ENCODE measurements around the gene COMP. TPM values are rescaled to one million over a fixed set of nuclear protein-coding genes. Genes with fewer than 3 reads are reported as not detected.
"Not testable (repeated sequence)": the region's sequence is repeated elsewhere in the genome, so short reads cannot be mapped to it uniquely, and the experiment has no call there.

Gene COMP
- 0.30 and 0.66 TPM in 2 replicates for total RNA-seq (2014; rRNA removed; shearing (Covaris generic); ENCODE audit: low replicate concordance)

DNA sequence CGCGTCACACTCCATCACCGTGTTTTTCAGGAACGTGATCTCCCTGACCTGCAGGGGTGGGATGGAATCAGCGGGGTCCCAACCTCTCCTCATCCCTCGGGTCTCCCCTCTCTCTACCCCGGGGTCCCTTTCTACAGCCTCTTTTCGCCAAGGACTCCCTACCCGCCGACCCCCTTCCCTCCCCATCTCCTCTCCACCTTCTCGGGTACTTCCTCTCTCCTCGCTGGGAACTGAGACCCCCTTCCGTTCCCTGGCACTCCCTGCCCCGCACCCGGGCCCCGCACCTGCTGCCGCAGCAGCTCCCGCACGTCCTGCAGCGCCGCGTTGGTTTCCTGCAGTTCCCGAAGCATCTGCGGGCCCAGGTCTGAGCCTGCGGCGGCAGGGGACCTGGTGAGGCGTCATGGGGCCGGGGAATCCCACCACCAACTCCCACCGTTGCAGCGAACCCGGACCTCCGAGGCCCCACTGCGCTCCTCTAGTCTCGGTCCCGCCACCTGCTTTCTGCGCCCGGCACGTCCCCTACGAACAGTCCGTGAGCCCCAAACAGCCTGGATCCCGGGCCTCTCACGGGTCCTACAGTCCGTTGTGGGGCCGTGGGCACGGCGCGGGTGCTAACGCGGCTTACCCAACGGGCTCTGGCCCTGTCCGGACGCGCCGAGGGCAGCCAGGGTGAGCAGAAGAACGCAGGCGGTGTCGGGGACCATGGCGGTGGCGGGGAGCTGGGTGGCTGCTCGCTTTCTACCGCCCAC is at the start of gene COMP:
TSS of gene COMP (minus strand) at position 740 of the 749 bp plus-strand sequence. CDS start at position 704, 36 bp downstream.
- no peaks in the 10 kb centered on the region for H3K9me3 ChIP-seq
- peak within 1 kb of the TSS; percentile 24; the same call in 1 of the 2 replicates for H3K4me3 ChIP-seq
- peaks cover 20% of the 10 kb centered on the region for H3K27me3 ChIP-seq
- H3K36me3 ChIP-seq: no peaks in the 10 kb centered on the region
- no peak for DNase-seq

DNA sequence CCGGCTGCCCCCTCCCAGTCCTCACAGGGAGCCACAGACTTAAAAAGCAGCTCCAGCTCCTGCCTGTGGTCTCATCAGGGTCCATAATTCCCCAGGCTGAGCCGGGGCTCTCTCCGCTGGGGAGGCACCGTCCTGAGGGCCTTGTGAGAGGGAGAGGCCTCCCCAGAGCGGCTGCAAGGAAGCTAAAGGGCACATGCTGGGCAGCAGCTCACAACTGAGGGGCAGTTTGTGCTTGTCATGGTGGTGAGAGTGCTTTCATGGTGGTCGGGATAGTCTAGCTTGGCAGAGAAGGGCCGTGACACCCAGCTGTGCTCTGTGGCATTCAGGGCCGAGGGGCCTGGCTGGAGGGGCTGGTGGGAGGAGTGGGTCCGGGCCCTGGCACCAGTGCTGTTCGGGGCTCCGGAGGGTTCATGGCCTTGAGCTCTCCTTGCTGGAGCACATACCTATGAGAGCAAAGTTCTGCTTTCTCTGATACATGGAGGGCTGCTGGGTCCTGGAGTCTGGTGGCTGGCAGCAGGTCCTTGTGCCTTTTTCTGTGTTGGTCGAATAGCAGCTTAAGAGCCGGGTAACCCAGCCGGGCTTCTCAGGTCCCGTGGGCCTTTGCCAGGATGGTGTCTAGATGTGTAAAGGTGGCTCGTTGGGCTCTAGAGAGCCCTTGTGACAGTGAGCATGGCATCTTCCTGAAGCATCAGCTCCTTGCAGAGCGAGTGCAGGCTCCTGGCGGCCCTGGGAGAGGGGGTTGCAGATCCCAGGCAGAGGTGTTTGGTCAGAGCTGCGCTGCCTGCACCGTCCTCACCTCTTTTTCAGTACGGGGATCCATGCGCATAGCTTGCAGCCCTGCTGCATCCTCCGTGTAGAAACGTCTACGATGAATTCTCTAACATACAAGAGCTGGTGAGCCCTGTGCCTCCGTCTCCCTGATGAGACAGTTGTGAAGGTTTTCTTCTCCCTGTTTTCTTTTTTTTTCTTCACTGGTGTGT is 49.5 kb upstream of the COMP start:
- peaks cover 47% of the 10 kb centered on the region for H3K36me3 ChIP-seq
- no peak overlapping the region for H3K4me3 ChIP-seq
- H3K9me3 ChIP-seq: no peaks in the 10 kb centered on the region
- no peak for DNase-seq
- H3K27me3 ChIP-seq: peaks cover 6% of the 10 kb centered on the region

DNA sequence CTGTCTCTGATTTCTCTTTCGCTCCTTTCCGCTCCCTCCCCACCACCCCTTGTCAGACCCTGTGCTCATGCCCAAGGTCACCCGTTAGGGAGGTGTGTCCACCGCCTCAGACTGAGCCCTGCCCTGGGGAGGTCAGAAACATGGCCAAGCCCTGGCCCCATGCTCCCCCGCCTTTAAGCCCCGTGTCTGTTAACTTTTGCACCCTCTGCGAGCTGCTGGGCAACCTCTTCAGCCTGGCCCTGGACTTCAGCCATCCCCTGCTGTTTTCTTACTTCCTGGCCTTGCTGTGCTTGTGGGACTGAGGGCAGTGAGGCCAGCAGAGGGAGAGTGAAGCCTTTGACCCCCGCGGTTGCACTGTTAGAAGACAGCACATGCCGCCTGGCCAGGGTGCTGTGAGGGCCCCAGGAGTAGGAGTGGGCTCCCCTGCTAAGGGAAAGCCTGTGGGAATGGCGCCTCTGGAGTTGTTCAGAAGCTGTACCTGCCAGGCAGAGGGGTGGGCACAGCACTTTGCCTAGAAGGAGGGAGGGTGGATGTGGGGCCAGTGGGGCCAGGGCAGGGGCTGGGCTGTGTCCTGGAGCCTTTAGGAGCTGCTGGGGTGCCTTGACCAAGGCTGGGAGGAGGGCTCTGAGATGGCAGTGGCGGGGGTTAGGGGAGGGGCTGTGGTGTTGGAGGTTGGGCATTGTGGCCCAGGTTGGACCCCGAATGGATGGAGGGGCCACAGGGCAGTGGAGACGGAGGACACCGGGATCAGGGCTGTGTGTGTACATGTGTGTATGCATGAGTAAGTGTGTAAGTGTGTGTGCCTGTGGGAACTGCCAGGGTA is 48.6 kb upstream of the COMP start:
- no peak overlapping the region for H3K4me3 ChIP-seq
- peaks cover 6% of the 10 kb centered on the region for H3K27me3 ChIP-seq
- DNase-seq: peak; percentile 75
- no peaks in the 10 kb centered on the region for H3K9me3 ChIP-seq
- H3K36me3 ChIP-seq: peaks cover 52% of the 10 kb centered on the region

DNA sequence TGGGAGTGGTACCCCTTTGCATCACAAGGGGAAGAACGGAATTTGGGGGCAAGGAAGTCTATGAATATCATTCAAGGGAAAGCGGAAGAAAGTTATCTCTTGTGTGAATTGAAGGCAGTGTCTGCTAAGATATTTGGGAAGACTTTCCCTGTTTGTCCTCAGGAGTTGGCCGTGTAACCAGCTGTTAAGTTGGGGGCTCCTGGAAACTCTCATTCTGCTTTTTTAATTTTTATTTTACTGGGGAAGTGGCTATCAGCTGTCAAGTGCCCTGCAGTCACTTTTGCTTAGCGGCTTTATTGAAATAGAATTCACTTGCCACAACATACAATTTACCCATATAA is 43.5 kb upstream of the COMP start:
- Histone ChIP-seq H3K36me3 (peaks cover 69% of the 10 kb centered on the region), H3K27me3 (peaks cover 9% of the 10 kb centered on the region), H3K4me3 (no peak overlapping the region), H3K9me3 (no peaks in the 10 kb centered on the region)
- DNase-seq: no peak

DNA sequence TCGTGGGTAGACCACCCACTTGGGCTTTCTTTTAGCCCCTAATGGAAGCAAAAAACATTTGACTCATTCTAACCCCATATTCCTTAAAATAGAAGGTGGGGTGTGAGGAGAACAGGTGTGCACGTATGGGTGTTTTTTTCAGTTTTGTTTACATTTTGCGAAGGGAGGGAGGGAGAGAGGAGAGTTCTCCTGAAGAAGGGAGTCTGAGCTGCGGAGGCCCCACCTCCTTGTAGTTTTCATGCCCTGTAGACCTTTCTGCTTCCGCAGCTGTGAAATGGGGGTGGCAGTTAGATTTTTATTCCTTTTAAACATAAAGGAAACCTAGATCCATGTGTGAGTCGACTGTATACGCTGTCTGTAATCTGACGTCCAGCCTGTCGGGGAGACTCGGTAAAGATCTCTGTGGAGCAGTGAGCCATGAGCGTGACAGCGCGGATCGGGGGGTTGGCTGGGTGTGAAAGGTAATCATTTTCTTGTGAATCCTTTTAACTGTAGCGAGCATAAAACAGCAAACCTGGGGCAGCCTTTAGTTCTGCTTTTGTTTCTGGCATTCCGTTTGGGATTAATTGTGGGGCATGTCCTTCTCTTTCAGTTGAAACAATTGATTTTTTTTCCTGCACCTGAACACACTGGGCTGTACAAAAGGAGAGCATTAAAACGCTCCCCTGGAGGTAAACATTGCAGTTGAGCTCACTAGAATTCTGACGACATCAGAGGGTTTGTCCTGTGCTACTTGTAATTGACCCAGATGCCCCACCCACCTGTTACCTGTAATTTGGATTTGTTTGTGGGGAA is 42.9 kb upstream of the COMP start:
- Histone ChIP-seq H3K9me3 (no peaks in the 10 kb centered on the region), H3K36me3 (peaks cover 64% of the 10 kb centered on the region), H3K4me3 (peak overlapping the region; percentile 92), H3K27me3 (peaks cover 9% of the 10 kb centered on the region)
- no peak for DNase-seq

DNA sequence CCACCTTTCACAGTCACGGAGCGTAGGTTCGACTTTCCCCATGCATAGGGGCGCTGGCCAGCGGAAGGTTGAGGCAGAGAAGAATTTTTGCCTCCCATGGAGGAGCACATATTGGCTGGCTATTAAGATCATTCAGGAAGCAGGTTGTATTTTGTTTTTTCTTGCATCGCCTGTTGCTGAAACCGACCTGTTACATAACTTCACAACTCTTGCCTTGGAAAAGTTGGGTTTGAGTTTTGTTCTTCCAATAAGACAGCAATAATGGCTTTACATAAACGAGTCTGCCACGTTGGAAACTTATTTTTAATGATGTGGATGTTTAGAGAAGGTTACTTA is 42.0 kb upstream of the COMP start:
- Histone ChIP-seq H3K36me3 (peaks cover 54% of the 10 kb centered on the region), H3K27me3 (peaks cover 9% of the 10 kb centered on the region), H3K9me3 (no peaks in the 10 kb centered on the region), H3K4me3 (peak overlapping the region; percentile 92)
- DNase-seq: no peak

DNA sequence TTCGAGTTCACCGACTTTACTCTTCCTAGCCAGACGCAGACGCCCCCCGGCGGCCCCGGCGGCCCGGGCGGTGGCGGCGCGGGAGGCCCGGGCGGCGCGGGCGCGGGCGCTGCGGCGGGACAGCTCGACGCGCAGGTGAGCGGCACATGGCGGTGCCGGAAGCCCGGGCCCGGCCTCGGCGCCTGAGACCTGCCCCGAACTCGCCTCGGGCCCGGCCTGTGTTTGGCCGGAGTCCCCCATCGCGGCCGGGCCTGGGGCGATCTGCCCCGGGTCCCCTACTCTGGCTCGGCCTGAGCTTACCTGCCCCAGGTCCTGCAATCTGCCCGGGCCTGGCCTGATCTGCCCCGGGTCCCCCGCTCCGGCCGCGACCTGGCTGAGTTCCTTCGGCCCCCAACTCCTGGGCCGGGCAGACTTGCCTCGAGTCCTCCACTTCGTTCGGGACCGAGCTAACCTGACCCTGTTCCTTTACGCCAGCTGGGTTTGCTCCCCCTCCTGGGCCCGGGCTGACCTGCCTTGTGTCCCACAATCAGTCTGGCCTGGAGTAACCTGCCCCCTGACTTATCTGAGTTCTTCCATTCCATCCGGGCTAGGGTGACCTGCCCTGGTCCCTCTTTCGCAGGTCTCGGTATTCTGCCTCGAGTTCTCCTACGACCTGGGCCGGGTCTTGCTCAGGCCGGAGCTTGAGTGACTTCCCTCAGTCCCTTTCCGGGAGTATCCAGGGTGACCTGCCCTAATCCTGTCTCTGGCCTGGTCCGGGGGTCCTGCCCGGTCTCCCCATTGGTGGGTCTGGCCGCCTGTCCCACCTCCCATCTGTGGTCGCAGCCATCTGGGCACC is 41.4 kb upstream of the COMP start:
- no peaks in the 10 kb centered on the region for H3K9me3 ChIP-seq
- peaks cover 48% of the 10 kb centered on the region for H3K36me3 ChIP-seq
- peaks cover 9% of the 10 kb centered on the region for H3K27me3 ChIP-seq
- peak; percentile 40 for DNase-seq
- H3K4me3 ChIP-seq: peak overlapping the region; percentile 92

DNA sequence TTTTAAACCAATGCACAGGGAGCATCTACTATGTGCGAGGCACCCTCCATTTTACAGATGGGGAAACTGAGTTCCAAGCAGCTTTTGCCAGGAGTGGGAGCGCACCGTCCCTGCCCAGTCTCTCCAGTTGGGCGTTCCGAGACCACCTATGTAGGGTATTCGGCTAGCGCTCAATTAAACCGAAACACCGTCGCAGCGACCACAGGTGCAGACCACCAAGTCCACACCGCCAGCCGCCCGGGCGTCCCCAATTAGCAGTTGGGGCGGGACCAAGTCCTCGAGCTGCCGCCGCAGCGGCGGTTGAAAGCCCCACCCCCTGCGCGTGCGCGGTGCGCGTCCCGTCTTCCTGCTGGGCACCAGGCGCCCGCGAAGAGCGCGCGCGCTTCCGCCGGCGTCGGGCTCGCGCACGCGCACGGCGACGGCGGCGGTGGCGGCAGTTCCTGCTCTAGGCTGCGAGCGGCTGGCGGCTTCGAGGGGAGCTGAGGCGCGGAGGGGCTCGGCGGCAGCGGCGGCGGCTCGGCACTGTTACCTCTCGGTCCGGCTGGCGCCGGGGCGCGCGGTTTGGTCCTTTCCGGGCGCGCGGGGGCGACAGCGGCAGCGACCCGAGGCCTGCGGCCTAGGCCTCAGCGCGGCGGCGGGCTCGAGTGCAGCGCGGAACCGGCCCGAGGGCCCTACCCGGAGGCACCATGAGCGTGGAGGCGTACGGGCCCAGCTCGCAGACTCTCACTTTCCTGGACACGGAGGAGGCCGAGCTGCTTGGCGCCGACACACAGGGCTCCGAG is 40.6 kb upstream of the COMP start, which contains the start of gene UPF1:
TSS of gene UPF1 (plus strand) at position 436 of the 782 bp plus-strand sequence. CDS start at position 687, 251 bp downstream.
- DNase-seq: peak; percentile 96
- Histone ChIP-seq H3K36me3 (peaks cover 40% of the 10 kb centered on the region), H3K4me3 (peak within 1 kb of the TSS; percentile 92), H3K27me3 (peaks cover 9% of the 10 kb centered on the region), H3K9me3 (peaks cover 6% of the 10 kb centered on the region)

DNA sequence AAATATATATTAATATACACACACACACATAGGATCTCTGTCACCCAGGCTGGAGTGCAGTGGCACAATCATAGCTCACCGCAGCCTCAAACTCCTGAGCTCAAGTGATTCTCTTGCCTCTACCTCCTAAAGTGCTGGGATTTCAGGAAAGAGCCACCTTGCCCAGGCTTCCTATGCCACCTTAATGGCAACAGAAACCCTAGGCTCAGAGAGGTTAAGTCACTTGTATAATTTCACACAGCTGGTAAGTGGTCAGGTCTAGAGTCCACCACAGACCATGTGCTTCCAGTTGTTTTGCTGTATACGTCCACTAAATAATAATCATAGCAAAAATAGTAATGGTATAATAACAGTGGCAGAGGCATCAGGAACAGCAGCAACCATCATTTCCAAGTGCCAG is 39.4 kb upstream of the COMP start:
- Histone ChIP-seq H3K27me3 (peaks cover 4% of the 10 kb centered on the region; the same call in 1 of the 2 replicates), H3K36me3 (peaks cover 29% of the 10 kb centered on the region), H3K4me3 (no peak overlapping the region), H3K9me3 (peaks cover 18% of the 10 kb centered on the region)
- no peak for DNase-seq

DNA sequence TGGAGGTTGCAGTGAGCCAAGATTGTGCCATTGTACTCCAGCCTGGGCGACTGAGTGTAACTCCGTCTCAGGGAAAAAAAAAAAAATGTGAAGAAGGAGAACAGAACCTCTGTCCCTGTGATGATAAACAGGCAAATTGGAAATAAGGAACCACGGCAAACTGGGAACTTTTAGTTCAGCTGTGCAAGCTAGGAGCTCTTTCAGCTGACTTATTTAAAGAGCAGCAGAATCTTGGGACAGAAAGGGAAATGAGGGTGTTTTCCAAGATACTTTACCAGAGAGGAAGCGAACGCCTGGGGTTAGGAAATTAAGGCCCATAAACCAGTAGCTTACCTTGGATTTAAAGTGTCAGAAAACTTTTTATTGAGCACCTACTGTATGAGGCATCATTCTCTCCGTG is 37.7 kb upstream of the COMP start:
- 0 out of 2 replicates have a peak, but pooled peaks cover under 1% of the 10 kb centered on the region for H3K27me3 ChIP-seq
- peaks cover 21% of the 10 kb centered on the region for H3K9me3 ChIP-seq
- peaks cover 13% of the 10 kb centered on the region for H3K36me3 ChIP-seq

DNA sequence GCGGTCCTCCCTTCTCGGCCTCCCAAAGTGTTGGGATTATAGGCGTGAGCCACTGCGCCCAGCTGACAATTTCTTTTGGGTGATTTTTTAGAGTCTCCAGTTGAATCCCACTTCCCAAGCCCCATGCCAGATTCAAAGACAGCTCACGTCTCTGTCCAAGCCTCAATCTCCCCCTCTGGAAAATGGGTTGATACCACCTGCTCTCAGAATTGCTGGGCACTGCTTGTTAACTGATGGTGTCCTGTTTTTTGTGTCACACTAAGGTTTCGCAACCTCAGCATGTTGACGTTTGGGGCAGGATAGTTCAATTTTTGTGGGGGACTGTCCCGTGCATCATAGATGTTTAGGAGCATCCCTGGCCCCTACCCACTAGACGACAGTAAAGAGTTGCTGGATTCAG is 26.5 kb upstream of the COMP start:
- no peaks in the 10 kb centered on the region for H3K9me3 ChIP-seq
- no peaks in the 10 kb centered on the region for H3K27me3 ChIP-seq
- H3K4me3 ChIP-seq: no peak overlapping the region
- no peaks in the 10 kb centered on the region for H3K36me3 ChIP-seq
- no peak for DNase-seq

More for the DNA sequence above, 37.7 kb upstream of the COMP start:
- H3K4me3 ChIP-seq: no peak overlapping the region
- DNase-seq: no peak

DNA sequence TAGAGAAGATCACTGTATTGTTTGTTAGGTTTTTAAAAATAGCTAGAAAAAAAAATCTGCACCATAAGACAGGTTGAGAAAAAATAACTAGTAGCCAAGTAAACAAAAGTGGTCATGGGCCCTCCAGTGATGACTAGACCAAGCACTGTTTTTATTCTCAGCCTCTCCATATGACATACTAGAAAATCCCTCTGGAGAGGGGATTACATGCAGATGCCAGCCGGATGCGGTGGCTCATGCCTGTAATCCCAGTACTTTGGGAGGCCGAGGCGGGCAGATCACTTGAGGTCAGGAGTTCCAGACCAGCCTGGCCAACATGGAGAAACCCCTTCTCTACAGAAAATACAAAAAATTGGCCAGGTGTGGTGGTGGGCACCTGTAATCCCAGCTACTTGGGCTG is 25.5 kb upstream of the COMP start:
- not testable (repeated sequence) for H3K36me3 ChIP-seq, H3K4me3 ChIP-seq, H3K27me3 ChIP-seq, H3K9me3 ChIP-seq, DNase-seq

DNA sequence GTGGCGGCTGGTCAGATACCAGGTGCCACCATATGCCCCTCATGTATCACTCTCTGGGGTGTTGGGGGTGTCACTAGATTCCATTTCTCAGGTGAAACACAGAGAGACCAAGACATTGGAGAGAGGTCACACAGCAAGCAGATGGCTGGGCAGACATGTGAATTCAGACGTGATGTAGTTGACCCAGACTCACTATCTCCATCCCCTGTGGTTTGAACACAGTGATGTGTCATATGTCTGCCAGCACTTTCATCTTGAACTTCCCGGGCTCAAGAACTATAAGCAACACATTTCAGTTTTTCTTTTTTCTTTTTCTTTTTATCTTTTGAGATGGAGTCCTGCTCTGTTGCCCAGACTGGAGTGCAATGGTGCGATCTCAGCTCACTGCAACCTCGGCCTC is 24.6 kb upstream of the COMP start:
- no peaks in the 10 kb centered on the region for H3K9me3 ChIP-seq
- H3K27me3 ChIP-seq: no peaks in the 10 kb centered on the region
- DNase-seq: no peak
- no peaks in the 10 kb centered on the region for H3K36me3 ChIP-seq
- no peak overlapping the region for H3K4me3 ChIP-seq

DNA sequence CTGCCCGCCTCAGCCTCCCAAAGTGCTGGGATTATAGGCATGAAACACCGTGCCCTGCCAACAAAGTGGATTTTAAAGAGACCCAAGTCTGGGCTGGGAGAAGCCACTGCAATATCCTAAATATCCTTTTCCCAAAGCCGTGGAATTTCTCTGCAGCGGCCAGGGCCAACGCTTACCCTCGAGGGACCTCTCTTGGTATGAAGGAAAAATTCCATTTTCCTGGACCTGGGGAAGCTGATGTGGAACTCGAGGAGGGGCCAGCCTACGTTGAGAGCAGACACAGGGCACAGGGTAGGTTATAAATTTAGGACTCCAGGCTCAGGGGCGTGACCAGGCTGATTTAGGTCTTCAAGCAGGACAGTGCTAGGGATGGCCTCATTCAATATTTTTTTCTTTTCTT is 23.0 kb upstream of the COMP start:
- no peaks in the 10 kb centered on the region for H3K36me3 ChIP-seq
- DNase-seq: no peak
- no peak overlapping the region for H3K4me3 ChIP-seq
- H3K9me3 ChIP-seq: no peaks in the 10 kb centered on the region
- H3K27me3 ChIP-seq: no peaks in the 10 kb centered on the region

Measured in MG63 (cell line).